Stimulated activated CD4-positive, alpha-beta T cell treated with anti-CD3 and anti-CD28 coated beads, Interleukin-15, amount 100 ng/mL, for 24 hours (primary cell): ENCODE results near the gene ELP1.
"Not testable (repeated sequence)": the region's sequence is repeated elsewhere in the genome, so short reads cannot be mapped to it uniquely, and the experiment has no call there.

ENCODE experiments used
- DNase-seq: peaks from one replicate; pipeline ENCODE4 v3.0.0-alpha.2; 2020

The ELP1 gene, protein sequence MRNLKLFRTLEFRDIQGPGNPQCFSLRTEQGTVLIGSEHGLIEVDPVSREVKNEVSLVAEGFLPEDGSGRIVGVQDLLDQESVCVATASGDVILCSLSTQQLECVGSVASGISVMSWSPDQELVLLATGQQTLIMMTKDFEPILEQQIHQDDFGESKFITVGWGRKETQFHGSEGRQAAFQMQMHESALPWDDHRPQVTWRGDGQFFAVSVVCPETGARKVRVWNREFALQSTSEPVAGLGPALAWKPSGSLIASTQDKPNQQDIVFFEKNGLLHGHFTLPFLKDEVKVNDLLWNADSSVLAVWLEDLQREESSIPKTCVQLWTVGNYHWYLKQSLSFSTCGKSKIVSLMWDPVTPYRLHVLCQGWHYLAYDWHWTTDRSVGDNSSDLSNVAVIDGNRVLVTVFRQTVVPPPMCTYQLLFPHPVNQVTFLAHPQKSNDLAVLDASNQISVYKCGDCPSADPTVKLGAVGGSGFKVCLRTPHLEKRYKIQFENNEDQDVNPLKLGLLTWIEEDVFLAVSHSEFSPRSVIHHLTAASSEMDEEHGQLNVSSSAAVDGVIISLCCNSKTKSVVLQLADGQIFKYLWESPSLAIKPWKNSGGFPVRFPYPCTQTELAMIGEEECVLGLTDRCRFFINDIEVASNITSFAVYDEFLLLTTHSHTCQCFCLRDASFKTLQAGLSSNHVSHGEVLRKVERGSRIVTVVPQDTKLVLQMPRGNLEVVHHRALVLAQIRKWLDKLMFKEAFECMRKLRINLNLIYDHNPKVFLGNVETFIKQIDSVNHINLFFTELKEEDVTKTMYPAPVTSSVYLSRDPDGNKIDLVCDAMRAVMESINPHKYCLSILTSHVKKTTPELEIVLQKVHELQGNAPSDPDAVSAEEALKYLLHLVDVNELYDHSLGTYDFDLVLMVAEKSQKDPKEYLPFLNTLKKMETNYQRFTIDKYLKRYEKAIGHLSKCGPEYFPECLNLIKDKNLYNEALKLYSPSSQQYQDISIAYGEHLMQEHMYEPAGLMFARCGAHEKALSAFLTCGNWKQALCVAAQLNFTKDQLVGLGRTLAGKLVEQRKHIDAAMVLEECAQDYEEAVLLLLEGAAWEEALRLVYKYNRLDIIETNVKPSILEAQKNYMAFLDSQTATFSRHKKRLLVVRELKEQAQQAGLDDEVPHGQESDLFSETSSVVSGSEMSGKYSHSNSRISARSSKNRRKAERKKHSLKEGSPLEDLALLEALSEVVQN (N-terminal part only)

DNA sequence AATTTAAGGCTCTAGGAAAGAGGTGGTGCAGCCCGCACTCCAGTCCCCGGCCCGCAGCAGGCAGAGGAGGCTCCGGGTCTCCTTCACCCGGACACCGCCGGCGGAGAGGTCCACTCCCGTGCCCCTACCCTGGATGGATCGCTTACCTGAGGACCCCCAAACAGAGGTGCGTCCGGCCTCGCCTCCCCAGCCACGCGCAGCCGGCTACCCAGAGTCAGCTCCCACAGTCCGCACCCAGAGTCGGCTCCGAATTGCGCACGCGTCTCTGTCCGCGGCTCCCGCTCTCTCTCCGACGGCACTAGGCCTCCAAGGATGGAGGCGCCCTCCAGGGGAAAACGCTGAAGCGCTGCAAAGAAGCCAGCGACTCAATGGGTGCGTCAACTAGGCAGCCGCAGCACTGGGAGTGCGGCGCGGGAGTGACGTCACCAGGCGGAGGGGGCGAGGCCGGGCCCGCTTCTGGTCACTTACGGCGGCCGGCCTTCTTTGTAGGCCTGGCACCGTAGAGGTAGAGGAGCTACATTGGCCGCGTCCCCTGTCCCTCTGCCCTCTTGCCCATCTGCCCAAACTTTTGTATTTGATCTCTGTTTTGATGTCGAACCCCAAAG lies at the start of gene ELP1:
ELP1 (minus strand) TSS at position 407 of the 605 bp plus-strand sequence. CDS start 2,978 bp downstream, outside the sequence.
- peak; percentile 94 for DNase-seq

DNA sequence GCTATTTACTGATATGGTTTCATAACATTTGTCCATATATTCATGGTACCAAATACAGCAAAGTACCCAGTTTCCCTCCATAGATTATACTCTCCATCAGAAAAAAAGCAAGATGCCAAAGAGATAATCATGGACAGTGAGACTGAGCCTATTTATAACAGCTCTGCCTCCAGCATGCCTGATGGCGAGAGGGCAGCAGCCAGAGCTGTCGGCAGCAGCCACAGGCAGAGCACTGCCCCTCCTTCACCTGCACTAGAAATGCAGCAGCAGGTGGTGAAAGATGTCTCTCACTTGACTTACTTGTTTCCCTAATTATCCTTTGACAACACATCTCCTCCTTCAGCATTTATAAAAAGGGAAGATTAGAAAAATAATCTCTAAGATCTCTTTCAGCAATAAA lies 47.0 kb upstream of the ELP1 start:
- DNase-seq: no peak

DNA sequence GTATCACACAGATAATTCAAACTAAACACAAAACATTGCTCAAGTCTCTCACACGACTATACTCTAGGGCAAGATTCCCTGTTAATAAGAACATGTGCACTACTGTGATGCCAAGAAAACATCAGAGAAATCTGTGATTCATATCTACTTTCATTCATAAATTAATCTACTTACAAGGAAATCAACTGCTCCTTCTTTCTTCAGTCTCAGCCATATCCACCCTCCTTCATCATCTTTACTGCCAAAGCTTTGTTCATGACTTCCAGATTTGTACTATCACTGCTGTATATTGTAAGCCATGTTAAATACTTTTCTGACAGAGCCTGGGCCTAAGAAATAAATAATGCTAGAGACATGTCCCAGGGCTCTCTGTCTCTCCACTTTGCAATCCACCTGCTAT lies 44.3 kb upstream of the ELP1 start:
- no peak for DNase-seq

DNA sequence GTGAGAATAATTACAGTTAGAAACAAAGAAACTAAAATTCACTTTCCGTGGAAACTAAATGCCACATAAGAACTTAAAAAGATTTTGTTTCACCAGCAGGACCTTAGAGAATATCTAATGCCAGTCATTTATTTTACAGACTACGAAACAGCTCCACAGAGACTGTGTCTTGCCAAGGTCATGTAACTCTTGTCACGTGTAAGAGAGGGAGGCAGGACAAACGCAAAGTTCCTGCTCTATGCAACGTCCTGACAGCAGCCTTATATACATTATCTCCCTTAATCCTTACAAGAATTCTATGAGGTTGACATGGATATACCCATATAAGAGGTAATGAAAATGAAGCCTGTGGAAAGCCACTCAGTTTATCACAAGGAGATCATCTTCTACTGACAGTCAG lies 40.0 kb upstream of the ELP1 start:
- DNase-seq: no peak

DNA sequence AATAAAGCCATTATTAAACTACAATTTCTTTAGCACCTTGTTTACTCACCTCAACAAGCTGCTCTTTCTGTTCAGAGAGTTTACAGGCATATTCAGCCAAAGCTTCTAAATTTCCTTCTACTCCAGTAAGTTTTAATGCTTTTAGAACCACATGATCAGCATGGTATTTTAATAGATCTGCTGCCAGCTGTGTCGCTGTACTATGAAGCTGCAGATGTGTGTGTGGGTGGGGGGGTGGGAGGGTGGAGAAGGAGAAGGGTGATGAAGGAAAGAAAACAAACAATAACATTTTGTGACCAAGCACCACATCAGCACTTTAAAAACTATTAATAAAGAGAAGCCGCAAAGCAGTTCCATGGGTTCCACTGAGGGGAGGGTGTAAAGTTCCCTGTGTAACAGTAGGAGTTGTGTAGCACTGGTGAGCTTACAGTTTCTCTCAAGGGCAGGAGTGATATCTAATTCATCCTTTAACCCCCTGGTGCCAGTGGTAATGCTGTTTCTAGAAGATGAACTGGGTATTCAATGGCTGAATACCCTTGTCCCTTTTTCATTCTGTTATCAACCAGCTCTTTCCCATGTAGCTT lies 38.8 kb upstream of the ELP1 start:
- no peak for DNase-seq

DNA sequence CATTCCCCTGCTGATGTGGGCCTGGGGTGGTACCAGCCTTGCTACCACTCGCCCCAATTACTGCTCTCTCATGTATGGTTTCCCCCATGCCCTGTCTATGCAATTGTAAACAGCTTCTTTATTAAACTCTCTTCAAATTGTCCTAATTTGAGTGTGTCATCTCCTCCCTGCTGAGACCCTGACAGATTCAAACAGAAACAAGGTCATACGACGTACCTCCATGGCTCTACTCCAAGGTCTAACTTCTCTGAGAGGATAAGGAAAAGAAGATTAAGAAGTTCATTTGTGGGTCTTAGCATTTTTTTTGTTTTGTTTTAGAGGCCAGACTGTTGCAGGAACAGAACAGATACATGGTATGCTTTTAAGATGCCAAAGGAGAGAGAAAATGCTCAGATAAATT lies 38.3 kb upstream of the ELP1 start:
- DNase-seq: no peak

DNA sequence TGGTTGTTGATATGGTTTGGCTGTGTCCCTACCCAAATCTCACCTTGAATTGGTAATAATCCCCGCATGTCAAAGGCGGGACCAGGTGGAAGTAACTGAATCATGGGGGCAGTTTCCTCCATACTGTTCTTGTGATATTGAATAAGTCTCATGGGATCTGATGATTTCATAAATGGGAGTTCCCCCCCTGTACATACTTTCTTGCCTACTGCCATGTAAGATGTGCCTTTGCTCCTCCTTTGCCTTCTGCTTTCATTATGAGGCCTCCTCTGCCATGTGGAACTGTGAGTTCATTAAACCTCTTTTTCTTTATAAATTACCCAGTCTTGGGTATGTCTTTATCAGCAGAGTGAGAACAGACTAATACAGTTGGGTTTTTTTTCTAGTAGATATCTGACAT lies 37.5 kb upstream of the ELP1 start:
- DNase-seq: not testable (repeated sequence)

DNA sequence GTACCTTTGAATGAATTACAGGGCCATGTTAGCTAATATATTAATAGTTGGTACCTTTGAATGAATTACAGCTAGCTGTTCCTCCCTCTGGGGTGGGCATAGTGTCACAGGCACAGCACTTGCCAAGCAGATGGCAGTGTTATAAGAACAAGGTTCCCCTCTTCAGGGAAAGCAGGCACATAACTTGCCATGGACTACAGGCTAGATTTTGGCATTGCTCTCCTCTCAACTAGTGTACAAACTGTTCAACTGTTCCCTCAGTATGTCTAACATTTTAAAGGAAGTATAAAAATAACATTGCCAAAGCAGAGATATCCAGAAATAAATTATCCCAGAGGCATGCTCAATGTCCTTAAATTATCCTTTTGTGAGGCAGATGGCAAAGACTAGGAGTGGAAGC lies 34.0 kb upstream of the ELP1 start:
- no peak for DNase-seq

DNA sequence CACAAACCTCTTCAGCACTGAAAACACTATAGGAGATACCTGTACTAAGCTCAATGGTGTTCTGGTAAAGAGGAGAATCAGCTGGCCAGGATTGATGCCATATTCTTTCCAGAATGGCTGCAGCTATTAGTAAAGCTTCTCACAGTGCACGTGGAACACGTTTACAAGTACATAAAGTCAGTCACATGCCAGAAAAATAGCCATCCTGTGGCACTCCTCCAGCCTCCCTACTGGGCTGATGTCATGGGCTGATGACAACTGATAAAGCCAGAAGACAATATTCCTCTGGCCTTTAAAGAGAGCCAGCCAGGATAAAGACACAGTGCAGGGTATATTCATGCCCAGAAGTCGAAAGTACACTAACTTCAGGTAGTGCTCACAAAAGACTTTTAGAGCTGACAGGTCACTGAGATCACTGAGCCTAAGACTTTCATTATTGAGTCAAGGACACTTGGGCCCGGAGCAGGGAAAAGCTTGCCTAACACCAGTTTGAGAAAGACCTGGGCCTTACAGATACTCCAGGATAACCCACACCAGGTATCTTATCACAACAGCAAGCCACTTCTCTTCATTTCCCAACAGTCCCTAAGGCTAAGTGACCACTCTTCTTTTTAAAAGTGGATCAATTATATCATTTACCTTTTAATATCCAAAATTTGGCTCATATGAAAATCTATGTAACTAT lies 29.7 kb upstream of the ELP1 start:
- DNase-seq: no peak

DNA sequence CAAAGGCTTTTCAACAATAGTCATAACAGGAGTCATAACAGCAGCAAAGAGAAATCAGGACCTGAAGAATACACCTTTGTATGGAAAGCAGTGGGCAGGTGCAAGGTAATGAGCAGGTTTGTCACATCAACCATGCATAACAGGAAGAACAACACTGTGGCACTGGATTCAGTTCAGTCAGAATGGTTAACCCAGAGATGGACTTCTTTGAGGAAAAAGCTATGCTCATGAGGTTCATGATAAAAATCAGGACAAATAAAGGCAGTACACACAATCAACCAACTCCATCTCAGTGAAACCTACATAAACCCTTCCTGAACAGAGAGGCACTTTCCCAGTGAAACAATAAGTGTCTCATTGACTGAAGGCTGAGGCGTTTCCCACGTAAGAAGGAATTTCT lies 27.2 kb upstream of the ELP1 start:
- DNase-seq: no peak

DNA sequence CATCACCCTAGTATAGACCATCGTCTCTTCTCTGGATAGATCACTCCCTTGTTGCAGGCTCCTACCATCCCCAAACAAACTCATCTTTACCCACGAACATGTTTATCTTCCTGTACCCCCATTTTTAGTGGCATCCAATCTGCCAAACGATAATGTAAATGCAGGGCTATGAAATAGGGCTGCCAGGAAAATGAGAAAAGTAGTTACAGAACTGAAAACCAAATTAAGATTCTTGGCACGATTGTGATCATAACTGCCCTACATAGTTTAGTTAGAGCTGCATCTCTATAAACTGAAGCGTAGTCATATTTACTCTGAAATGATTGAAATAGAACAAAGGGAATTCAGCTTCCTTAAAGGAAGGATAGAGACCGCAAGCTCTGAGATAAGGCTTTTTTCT lies 26.4 kb upstream of the ELP1 start:
- DNase-seq: no peak

DNA sequence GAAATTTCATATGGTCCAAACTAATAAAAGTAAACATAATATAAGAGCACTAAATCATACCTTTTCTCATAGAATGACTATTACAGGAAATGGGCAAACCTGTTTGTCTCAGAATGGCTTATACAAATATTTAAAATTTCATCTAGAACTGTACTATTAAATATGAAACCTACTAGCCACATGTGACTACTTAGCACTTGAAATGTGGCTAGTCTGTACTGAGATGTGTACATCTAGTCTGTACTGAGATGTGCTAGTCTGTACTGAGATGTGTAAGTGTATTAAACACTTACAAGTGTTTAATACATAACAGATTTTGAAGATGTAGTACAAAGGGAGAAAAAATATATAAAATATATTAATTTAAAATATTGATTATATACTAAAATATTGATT lies 22.7 kb upstream of the ELP1 start:
- no peak for DNase-seq

DNA sequence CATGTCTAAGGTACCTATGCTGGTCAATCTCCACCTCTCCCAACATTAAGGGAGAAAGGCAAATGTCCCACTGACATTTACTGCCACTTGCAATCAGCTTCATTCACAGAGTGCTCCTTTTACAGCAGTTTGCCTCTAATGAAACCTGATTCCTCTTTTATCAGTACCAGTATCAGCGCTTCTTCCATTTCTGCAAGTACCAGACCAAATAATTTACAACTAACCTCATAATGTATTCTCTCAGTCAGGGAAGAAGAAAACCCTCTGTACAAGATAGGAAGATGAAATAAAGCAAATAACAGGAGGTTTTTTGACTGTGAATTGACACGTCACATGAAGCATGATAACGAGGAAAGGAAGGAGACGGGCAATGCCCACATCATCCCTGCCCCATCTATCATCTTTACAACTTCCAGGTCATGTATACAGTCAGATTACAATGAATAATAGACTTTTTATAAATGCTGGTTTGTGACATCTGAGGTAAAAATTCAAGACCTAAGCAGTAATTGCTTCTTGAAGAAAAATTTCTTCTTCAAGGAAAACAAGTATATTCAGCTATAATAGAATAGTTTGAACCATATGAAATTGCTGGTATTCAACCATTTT lies 22.2 kb upstream of the ELP1 start:
- DNase-seq: no peak

DNA sequence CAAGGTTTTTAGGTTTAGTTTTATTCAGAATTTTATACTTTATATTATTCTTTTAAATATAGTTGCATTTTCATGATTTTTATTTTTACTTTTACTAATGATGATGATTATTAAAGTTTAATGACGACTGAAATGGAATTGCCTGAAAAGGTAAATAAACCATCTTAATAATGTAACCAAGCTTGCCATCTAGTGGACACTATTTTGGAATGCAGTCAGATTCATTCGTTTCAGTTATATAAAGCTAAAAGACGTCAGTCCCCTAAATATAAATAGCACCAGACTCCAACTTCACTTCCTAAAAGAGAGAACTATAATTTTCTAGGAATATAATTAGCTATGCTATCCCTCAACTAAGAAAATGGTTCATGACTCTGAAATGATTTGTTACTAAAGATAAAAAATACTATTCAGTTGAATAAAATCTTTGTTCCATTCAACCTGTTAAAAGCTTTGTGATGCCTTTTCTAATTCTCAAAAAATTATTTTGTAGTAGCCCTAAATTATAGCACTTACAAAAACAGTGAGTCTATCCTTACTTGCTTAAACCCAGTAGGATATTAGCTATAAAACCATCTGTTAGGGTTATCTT lies 20.2 kb upstream of the ELP1 start:
- DNase-seq: no peak

DNA sequence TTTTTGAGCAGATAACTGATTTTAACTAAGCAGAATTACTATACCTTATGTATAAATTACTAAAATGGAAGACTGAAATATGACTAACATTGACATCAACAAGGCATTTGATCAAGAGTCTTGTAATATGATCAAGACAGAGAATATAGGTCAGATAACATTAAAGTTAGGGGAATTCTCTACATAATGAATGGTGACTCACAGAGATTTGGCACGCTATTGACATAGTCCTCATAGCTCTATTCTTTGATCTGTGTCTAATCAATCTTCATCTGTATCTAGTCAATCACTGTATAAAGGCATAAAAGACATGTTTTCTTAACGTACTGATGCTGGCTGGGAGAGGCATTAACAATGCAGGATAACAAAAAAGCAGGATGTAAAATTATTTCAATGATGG lies 17.7 kb upstream of the ELP1 start:
- no peak for DNase-seq

DNA sequence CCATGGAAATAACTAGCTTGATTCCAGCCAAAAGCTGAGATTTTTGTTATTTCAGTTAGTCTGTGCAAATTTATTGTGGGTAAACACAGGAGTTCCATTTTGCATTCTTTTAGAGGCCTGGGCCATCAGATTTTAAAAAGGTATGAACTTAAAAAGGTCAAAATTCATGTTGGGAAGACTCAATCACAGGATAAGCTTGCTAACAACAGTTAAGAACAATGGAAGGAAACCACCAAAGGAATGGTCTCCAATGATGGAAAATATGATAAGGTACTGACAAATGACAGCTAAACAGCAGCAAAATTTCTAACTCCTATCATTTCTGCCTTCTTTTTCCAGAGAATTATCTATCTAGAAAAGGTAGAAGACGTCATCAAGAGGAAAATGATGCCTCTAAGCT lies 16.2 kb upstream of the ELP1 start:
- no peak for DNase-seq

DNA sequence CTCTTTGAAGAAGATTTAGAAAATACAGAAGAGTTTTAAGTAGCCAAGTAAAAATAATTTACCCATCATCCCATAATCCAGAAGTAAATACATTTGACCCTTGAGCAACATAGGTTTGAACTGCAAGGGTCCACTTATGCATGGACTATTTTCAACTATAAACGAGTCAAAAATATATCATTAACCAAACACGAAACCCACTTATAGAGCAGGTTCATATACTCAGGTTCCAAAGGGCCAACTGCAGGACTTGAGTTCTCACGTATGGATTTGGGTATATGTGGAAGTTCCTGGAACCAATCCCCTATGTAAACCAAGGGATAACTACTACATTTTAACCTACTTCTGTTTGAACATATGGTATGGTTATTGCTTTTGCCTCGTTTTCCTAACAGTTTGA lies 6.1 kb upstream of the ELP1 start:
- no peak for DNase-seq

DNA sequence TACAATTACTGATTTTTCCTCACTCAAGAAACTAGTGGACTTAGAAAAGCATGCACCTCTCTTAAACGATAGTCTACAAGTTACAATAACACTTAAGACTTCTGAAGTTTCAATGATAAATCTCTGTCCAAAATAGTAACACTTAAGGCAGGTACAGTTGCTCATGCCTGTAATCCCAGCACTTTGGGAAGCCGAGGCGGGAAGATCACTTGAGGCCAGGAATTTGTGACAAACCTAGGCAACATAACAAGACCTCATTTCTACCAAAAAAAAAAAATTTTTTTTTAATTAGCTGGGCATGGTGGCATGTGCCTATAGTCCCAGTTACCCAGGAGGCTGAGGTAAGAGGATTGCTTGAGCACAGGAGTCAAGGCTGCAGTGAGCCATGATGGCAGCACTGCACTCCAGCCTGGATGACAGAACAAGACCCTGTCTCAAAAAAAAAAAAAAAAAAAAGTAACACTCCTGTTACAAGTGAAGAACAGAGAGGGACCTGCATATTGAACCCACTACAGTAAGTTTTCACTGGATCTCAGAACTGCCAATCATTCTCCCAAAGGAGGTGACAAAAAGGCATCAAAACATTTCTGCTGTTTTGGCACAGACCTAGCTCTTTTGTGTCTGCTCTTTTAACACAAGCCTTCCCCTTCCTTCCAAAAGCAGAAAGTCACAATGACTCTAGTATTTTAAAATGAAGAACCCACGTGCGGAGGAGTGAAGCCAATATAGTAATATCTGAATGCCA lies 3.8 kb upstream of the ELP1 start:
- DNase-seq: no peak

DNA sequence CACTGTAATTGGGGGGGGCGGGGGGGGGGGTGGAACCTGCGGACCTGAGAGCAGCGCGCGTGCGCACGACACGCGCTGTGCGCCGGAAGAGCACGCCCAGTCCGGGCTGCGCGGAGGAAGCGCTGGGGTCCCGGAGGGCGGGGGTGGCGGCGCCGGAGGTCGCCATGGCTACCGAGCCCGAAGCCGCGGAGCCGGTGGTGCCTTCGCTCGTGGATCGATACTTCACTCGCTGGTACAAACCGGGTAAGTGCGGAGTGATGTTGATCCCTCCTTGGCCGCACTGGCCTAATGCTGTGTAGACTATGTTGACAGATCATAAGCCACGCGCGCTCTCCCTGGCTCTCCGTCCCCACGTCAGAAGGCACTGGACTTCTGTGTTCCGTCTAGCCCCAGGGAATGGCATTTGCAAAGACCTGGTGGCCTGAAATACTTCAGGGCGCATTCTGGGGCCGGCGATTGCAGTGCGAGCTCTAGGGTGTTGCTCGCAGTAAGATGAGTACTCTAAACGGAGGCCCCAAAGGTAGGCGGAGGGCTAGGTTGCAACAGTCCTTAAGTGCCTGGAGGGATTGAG lies 484 bp upstream of the ELP1 start, which contains the start of gene ABITRAM:
ABITRAM (plus strand) TSS at position 78 of the 571 bp plus-strand sequence; CDS start at position 165, 87 bp downstream.
- DNase-seq: peak; percentile 82

DNA sequence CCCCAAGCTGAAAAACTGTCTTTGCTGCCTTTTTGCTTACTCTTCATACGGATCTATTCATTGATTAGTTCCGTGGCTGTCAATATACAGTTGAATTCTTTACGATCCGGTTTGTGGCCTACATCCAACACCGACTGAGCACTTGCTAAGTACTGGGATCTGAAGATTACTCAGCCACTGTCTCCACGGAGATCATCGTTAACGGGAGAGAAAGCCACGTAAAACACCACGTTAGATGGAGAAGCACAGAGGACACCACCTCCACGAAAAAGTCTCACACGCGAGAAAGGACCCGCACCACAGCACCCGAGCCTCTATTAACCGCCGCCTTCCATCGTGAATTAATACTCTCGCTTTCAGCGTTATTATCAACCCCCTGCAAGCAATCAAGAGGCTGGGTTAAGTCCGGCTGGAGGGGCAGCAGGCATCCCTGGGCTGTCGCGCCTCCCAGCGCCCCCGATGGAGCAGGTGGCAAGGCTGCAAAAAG lies 650 bp downstream of the ELP1 start:
- no peak for DNase-seq
